ENCODE results near the gene COQ9.
A peak's percentile ranks its signal among the peaks of the same experiment; 100 is the strongest.

COQ9 gene

GRCh38 chr16:57409870-57410587, 37.2 kb upstream of the COQ9 start:
- no peaks in the 10 kb centered on the region for H3K4me1 ChIP-seq (ENCODE audit: control insufficient read depth, insufficient read depth, low read length)
- ChIA-PET POLR2A (interaction anchor here (0.7 to 1.1 kb wide), 2 partner anchors 18 to 37 kb away, joined by 3 to 4 read pairs; partner anchors contain the start of genes CIAPIN1 and COQ9), CTCF (interaction anchor here (0.8 to 2.4 kb wide), 2 partner anchors 110 kb away, joined by 5 to 8 read pairs; no protein-coding TSS in a partner anchor)
- H3K27ac ChIP-seq (ENCODE audit: extremely low read depth, low read depth, low read length), result no peak overlapping the region
- no peak overlapping the region for H3K4me3 ChIP-seq (ENCODE audit: low read depth, low read length)
- no peaks in the 10 kb centered on the region for H3K36me3 ChIP-seq (ENCODE audit: control insufficient read depth in 2 of 2, insufficient read depth in 1 of 2, low read length in 2 of 2)
- no peaks in the 10 kb centered on the region for H3K9me3 ChIP-seq (ENCODE audit: control insufficient read depth, insufficient read depth, low read depth, low read length)
- no peak for TF ChIP-seq KLF16 (tag by site-specific recombination; IDR thresholded peaks at IDR 0.05)
- no peak for TF ChIP-seq ZNF114 (tag by site-specific recombination; IDR thresholded peaks at IDR 0.05)
- TF ChIP-seq EGR2 (tag by site-specific recombination; IDR thresholded peaks at IDR 0.05; ENCODE audit: low read depth), result peak; percentile 85
- no peak for TF ChIP-seq HOXD13 (CRISPR knock-in tag; IDR thresholded peaks at IDR 0.05; ENCODE audit: borderline replicate concordance)
- TF ChIP-seq WT1 (tag by site-specific recombination; IDR thresholded peaks at IDR 0.05), result peak; percentile 83
- TF ChIP-seq ZNF211 (tag by site-specific recombination; IDR thresholded peaks at IDR 0.05; ENCODE audit: low read depth), result no peak
- no peak for TF ChIP-seq ZNF248 (tag by site-specific recombination; IDR thresholded peaks at IDR 0.05)
- TF ChIP-seq SETDB1 (IDR thresholded peaks at IDR 0.05; ENCODE audit: insufficient read length, low read length), result no peak
- no peak for TF ChIP-seq ZNF555 (tag by site-specific recombination; conservative IDR thresholded peaks at IDR 0.05)
- 0 out of 2 replicates have a peak, but pooled peaks have one; percentile 19 for TF ChIP-seq ZBTB17 (tag by site-specific recombination; IDR thresholded peaks at IDR 0.05)
- TF ChIP-seq MEIS1 (CRISPR knock-in tag; IDR thresholded peaks at IDR 0.05; ENCODE audit: borderline replicate concordance), result no peak
- no peak for TF ChIP-seq YY2 (tag by site-specific recombination; IDR thresholded peaks at IDR 0.05)
- TF ChIP-seq ZFP41 (tag by site-specific recombination; IDR thresholded peaks at IDR 0.05; ENCODE audit: borderline replicate concordance), result no peak
- TF ChIP-seq ZNF518A (tag by site-specific recombination; conservative IDR thresholded peaks at IDR 0.05; ENCODE audit: low read depth), result no peak
- TF ChIP-seq ZBTB1 (tag by site-specific recombination; IDR thresholded peaks at IDR 0.05), result no peak
- no peak for TF ChIP-seq ZNF654 (tag by site-specific recombination; IDR thresholded peaks at IDR 0.05; ENCODE audit: low read depth)
- TF ChIP-seq ZNF449 (tag by site-specific recombination; IDR thresholded peaks at IDR 0.05), result no peak
- no peak for TF ChIP-seq ZNF223 (tag by site-specific recombination; IDR thresholded peaks at IDR 0.05)
- TF ChIP-seq ZNF513 (tag by site-specific recombination; IDR thresholded peaks at IDR 0.05), result 0 out of 2 replicates have a peak, but pooled peaks have one; percentile 20
- no peak for TF ChIP-seq ZNF26 (tag by site-specific recombination; IDR thresholded peaks at IDR 0.05)
- TF ChIP-seq ZNF398 (tag by site-specific recombination; IDR thresholded peaks at IDR 0.05), result no peak
- no peak for TF ChIP-seq ZNF266 (tag by site-specific recombination; IDR thresholded peaks at IDR 0.05; ENCODE audit: low read depth)
- TF ChIP-seq ZNF560 (tag by site-specific recombination; IDR thresholded peaks at IDR 0.05; ENCODE audit: borderline replicate concordance), result no peak
- no peak for TF ChIP-seq MYNN (tag by site-specific recombination; IDR thresholded peaks at IDR 0.05; ENCODE audit: borderline replicate concordance)
- no peak for TF ChIP-seq ZNF121 (tag by site-specific recombination; IDR thresholded peaks at IDR 0.05)
